Stimulated activated CD8-positive, alpha-beta memory T cell treated with anti-CD3 and anti-CD28 coated beads, Interleukin-12 subunit alpha, Interleukin-12 subunit beta, amount 100 ng/mL, for 1 hour (primary cell): ENCODE results near the gene SRRM1.
"Not testable (repeated sequence)": the region's sequence is repeated elsewhere in the genome, so short reads cannot be mapped to it uniquely, and the experiment has no call there.

Source experiments
- DNase-seq: peaks from one replicate; pipeline ENCODE4 v3.0.0-alpha.2; 2020; ENCODE audit warnings: low read depth

SRRM1 gene

GRCh38 chr1:24696041-24696755, 53.1 kb downstream of the SRRM1 start:
- no peak for DNase-seq

DNA sequence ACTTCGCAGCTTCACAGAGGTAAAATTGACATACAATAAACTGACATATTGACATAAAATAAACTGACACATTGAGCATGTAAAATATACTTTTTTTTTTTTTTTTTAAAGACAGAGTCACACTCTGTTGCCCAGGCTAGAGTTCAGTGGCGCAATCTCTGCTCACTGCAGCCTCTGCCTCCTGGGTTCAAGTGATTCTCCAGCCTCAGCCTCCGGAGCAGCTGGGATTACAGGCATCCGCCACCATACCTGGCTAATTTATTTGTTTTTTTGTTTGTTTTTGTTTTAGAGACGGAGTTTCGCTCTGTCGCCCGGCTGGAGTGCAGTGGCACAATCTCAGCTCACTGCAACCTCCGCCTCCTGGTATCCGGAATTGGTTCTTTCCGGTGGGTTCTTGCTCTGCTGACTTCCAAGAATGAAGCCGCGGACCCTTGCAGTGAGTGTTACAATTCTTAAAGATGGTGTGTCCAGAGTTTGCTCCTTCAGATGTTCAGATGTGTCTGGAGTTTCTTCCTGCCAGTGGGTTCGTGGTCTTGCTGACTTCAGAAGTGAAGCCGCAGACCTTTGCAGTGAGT, 53.7 kb downstream of the SRRM1 start:
- DNase-seq, result no peak

- not testable (repeated sequence) for DNase-seq
Measured at GRCh38 chr1:24697453-24698001, 54.4 kb downstream of the SRRM1 start.

- DNase-seq, result not testable (repeated sequence)
Measured at GRCh38 chr1:24698326-24698725, 55.2 kb downstream of the SRRM1 start.

DNA sequence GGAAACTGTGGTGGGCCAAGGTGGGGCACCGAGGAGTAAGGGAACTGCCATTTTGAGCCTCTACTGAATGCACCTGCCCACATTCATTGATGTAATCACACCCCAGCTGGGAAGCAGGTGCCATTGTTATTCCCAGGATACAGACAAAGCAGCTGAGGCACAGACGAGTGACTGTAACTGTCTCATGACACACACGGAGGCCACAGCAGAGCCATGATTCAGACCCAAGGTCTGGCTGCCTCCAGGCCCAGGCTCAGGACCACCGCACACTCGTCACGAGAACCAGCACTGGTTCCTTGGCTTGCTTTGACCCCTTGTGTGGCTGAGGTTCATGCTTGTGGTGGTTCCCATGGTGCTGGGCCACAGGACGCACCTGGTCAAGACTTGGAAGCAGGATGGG, 56.5 kb downstream of the SRRM1 start:
- DNase-seq, result no peak

DNA sequence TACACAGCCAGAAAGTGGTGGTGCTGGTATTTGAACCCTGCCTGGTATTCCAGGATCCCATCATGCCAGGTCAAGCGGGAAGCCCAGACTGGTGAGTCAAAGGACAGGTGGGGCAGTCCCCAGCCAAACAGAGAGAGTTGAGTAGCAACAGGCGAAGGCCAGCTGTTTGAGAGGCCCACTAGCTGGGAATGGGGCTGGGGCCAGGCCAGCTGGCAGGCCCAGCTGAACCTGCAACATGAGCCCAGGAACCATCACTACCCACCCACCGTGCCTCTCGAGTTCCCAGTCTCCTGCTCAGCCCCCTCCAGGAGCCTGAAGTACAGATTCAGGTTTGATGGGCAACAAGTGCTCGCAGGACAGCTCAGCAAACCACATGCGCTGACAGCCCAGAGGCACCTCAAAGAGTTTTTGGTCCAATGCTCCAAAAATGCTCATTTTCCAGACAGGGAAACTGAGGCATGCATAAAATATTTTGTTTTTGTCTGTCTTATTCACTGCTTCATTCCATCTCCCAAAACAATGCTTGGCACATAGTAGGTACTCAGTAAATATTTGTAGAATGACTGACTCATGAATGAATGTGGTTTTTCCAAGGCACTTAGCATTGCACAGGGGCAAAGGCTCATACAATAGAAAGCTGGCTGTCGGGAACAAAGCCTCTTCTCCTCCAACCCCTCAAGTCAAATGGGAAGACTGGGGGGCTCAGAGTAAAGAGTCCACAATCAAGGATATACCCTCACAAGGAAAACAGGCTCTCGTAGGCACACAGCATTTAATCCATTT, 59.6 kb downstream of the SRRM1 start:
- DNase-seq, result no peak

- DNase-seq, result no peak
Measured at GRCh38 chr1:24704411-24705259, 61.5 kb downstream of the SRRM1 start.

DNA sequence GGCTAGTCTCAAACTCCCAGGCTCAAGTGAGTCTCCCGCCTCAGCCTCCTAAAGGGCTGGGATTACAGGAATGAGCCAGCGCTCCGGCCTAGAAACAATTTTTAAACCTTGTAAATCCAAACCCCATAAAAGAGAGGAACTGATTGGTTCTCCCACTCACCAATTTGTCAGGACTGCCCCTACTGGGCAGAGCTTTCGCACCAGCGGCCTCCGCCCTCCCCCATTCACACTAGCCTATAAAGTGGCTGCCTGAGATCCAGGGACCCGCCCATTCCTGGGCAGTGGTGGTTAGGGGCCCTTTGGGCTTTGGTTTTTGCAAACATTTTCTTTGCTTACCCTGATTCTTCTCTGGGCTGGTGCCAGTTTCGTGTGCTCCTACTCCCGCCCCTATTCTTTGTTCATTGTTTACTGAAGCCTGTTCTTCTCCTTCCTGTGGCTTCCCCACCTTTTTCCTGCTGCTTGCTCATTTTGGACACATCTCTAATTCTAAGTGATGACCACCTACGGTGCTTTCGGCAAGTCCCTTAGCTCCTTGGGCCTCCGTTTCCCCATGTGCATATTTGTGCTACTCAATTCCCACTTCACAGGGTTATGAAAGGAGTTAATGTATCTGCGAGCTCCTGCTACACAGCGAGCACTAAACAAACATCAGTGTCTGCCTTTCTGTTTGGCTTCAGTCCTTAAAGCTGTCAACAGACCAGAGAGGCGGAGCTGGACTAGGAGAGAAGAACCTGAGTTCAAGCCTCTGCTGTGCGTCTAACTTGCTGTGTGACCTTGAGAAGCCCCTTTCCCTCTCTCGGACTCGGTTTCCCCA, 62.4 kb downstream of the SRRM1 start:
- DNase-seq, result no peak

DNA sequence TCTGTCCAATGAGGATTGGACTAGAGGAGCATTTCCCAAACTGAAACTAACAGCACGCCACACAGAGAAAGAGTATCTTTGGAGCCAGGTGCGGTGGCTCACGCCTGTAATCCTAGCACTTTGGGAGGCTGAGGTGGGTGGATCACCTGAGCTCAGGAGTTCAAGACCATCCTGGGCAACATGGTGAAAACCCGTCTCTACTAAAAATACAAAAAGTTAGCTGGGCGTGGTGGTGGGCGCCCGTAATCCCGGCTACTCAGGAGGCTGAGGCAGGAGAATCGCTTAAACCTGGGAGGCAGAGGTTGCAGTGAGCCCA, 62.9 kb downstream of the SRRM1 start:
- not testable (repeated sequence) for DNase-seq

DNA sequence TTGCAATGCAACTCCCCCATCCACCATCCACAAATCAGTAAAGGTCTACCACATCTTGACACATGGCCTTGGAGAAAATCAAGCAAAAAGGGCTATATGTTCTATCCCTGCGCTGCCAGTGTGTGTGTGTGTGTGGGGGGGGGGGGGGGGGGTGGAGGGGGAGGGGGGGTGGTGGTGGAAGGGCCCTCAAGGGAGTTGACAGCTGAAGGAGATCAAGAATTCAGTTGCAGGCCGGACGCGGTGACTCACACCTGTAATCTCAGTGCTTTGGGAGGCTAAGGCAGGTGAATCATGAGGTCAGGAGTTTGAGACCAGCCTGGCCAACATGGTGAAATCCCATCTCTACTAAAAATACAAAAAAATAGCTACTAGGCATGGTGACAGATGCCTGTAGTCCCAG, 64.6 kb downstream of the SRRM1 start:
- DNase-seq, result no peak

DNA sequence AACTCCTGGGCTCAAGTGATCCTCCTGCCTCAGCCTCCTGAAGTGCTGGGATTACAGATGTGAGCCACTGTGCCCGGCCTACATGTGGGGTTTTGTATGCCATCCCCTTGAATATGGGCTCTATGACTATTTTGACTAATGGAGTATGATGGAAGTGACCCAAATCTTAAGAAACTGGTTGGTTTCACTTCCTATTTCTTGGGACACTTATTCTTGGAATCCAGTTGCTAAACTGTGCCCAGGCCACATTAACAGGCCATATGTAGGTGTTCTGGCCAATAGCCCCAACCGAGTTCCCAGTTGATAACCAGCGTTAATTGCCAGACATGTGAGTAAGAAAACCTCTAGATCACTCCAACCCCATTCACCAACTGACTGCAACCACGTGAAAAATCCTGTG, 65.8 kb downstream of the SRRM1 start:
- DNase-seq, result no peak

DNA sequence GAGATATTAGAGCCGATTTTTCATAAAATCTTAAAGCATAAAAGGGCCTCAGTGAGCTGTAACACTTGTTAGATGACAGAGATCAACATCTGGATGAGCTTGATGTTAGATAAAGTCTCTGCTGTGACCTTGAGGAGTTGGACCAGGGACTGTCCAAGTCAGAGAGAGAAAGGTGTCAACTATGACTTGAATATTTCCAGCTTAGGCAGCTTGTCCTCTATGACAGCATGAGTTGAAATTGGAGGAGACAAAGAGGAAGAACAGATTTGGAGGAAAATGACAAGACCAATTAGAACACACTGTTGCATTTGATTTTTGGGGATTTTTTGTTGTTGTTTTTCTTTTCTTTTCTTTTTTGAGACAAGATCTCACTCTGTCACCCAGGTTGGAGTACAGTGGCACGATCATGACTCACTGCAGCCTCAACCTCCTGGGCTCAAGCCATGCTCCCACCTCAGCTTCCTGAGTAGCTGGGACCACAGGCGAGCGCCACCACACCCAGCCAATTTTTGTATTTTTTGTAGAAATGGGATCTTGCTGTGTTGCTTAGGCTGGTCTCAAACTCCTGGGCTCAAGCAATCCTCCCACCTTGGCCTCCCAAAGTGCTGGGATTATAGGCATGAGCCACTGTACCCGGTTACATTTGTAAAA, 66.8 kb downstream of the SRRM1 start:
- DNase-seq, result no peak

DNA sequence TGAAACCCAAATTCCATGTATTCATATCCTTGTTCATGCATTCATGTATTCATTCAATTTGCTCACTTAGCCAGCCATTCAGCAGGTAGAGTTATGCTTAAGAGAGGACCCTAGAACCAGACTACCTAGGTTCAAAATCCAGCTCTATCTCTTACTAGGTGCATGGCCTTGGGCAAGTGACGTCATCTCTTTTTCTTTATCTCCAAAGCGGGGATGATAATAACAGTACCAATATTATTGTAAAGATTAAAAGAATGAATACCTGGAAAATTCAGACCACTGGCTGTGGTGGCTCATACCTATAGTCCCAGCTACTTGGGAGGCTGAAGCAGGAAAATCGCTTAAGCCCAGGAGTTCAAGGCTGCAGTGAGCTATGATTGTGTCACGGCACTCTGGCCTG, 68.2 kb downstream of the SRRM1 start:
- DNase-seq, result no peak

GRCh38 chr1:24713176-24713575, 70.1 kb downstream of the SRRM1 start:
- no peak for DNase-seq

GRCh38 chr1:24713736-24714135, 70.6 kb downstream of the SRRM1 start:
- no peak for DNase-seq

GRCh38 chr1:24714859-24715520, 71.9 kb downstream of the SRRM1 start:
- DNase-seq, result no peak

DNA sequence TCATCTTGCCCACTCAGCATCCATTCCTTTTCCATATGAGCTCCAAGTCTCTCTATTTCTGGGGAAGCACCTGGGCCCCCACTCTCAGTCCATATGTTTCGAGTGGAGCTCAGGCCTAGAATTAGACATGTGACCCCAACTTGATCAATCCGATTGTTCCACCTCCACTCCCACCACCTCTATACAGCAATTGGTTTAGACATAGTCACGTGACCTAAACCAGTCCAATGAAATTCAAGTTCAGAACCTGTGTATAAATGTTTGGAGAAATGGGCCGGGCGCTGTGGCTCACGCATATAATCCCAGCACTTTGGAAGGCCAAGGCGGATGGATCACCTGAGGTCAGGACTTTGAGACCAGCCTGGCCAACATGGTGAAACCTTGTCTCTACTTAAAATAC, 72.6 kb downstream of the SRRM1 start:
- DNase-seq, result no peak

- no peak for DNase-seq
Measured at GRCh38 chr1:24717887-24718650, 75.0 kb downstream of the SRRM1 start.

GRCh38 chr1:24720152-24720551, 77.0 kb downstream of the SRRM1 start:
- no peak for DNase-seq

DNA sequence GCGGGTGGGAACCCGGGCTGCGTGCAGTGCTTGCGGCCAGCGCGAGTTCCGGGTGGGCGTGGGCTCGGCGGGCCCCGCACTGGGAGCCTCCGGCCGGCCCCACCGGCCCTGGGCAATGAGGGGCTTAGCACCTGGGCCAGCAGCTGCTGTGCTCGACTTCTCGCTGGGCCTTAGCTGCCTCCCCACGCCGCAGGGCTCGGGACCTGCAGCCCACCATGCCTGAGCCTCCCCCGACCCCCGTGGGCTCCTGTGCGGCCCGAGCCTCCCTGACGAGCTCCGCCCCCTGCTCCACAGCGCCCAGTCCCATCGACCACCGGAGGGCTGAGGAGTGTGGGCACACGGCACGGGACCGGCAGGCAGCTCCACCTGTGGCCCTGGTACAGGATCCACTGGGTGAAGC, 78.4 kb downstream of the SRRM1 start:
- DNase-seq, result no peak
